ENCODE results near the gene NOD1.

GRCh38 chr7:30391806-30392205, 86.8 kb downstream of the NOD1 start:
- TF ChIP-seq CTCF (IDR thresholded peaks at IDR 0.05; ENCODE audit: borderline replicate concordance, extremely low read depth, low read length, poor library complexity, severe bottlenecking) (no peak), EZH2 (IDR thresholded peaks at IDR 0.05; ENCODE audit: borderline replicate concordance, low read depth, low read length, severe bottlenecking) (no peak)
